Spleen (tissue), 11 donors: ENCODE data around the gene BMPER. TPM values are rescaled to one million over a fixed set of nuclear protein-coding genes. Genes with fewer than 3 reads are reported as not detected.

Experiments
- DNase-seq: peaks from one replicate; pipeline ENCODE4 v3.0.0-alpha.2; 2020
- H3K27ac ChIP-seq, 8 donors: fragments of 200-600 bp; sonication (generic) in 7 of 8; 1 replicate in 4 of 8; 2 replicates in 4 of 8; pipeline versions ENCODE4 v1.5.0 to v1.8.0; 2016 to 2021; ENCODE audit warnings: inconsistent platforms in 4 of 8, mild to moderate bottlenecking in 4 of 8, moderate library complexity in 1 of 8
- H3K27me3 ChIP-seq, 7 donors: fragments of 200-600 bp; sonication (generic) in 6 of 7; replicated peaks in 1 of 7; 1 replicate in 4 of 7; 2 replicates in 3 of 7; pipeline versions ENCODE4 v1.5.0 to v1.8.0; 2016 to 2021; ENCODE audit warnings: inconsistent platforms in 3 of 7, mild to moderate bottlenecking in 1 of 7
- H3K36me3 ChIP-seq, 6 donors: fragments of 200-600 bp; sonication (generic) in 5 of 6; 1 replicate in 4 of 6; 2 replicates in 2 of 6; pipeline versions ENCODE4 v1.5.0 to v1.8.0; 2016 to 2021; ENCODE audit warnings: inconsistent platforms in 2 of 6
- H3K4me1 ChIP-seq, 6 donors: fragments of 200-600 bp; sonication (generic) in 5 of 6; 1 replicate in 3 of 6; 2 replicates in 3 of 6; pipeline versions ENCODE4 v1.5.0 to v1.8.0; 2016 to 2021; ENCODE audit warnings: inconsistent platforms in 3 of 6
- H3K4me3 ChIP-seq, 8 donors: fragments of 200-600 bp; sonication (generic) in 7 of 8; 1 replicate in 4 of 8; 2 replicates in 4 of 8; pipeline versions ENCODE4 v1.5.0 to v1.8.0; 2016 to 2021; ENCODE audit warnings: inconsistent platforms in 4 of 8, mild to moderate bottlenecking in 4 of 8, moderate library complexity in 2 of 8
- H3K9me3 ChIP-seq, 8 donors: fragments of 200-600 bp; sonication (generic) in 7 of 8; 1 replicate in 4 of 8; 2 replicates in 4 of 8; pipeline versions ENCODE4 v1.5.0 to v1.8.0; 2016 to 2021; ENCODE audit warnings: inconsistent platforms in 4 of 8
- POLR2A ChIP-seq, 3 donors: fragments of 450-650 bp; IDR thresholded peaks; one replicate each; pipeline ENCODE4 v1.5.1; 2017; ENCODE audit warnings: antibody characterized with exemption in 3 of 3, mild to moderate bottlenecking in 1 of 3
- POLR2AphosphoS5 ChIP-seq, 3 donors: sonication (generic); formaldehyde crosslinking; IDR thresholded peaks; one replicate each; pipeline ENCODE4 v1.5.1; 2017; ENCODE audit warnings: antibody characterized with exemption in 3 of 3
- WGBS, 5 donors: extraction: QIAGEN DNeasy Blood & Tissue Kit in 3 of 5; methylation state at CpG; one replicate each; pipeline versions ENCODE4 v1.1.5 to v1.1.7; 2013 to 2018; 5-methylcytosine and 5-hydroxymethylcytosine counted together
- intact Hi-C: fragments of 100-400 bp; cut with DNase I; formaldehyde crosslinking; loops from one replicate; pipeline ENCODE4 v1.15.0; 2023; ENCODE audit warnings: low total_unique reads
- polyA plus RNA-seq, 3 donors: library from polyadenylated mRNA; stranded (reverse); fragments of 200-250 nt; gene quantifications; one replicate each; pipeline ENCODE4 v1.2.1, GENCODE V29; 2013
- total RNA-seq, 7 donors: library from RNA; depleted of rRNA in 3 of 7; stranded (reverse); fragments of >200 nt in 3 of 7; fragmentation: NEBNext Ultra II Directional in 4 of 7; extraction: Animal tissue kit (Norgen Biotek cat#: 25700) in 4 of 7; gene quantifications; one replicate each; pipeline versions ENCODE4 v1.1.0 to v1.2.1, GENCODE V29; 2016 to 2021
- TF ChIP-seq, protein P1 (sequence below), 11 experiments: fragments of 200-600 bp in 7 of 11; fragments of 450-650 bp in 4 of 11; sonication (generic) in 4 of 11; IDR thresholded peaks in 8 of 11; conservative IDR thresholded peaks in 3 of 11; 1 replicate in 7 of 11; 2 replicates in 4 of 11; pipeline versions ENCODE4 v1.4.0 to v1.8.0; 2016 to 2021; ENCODE audit warnings: antibody characterized with exemption in 11 of 11, inconsistent platforms in 4 of 11, mild to moderate bottlenecking in 1 of 11
- donor health status: healthy with polysubstance abuse.
- donor health status: DM: no; HTN: no; CAD: no; lungs with moderate emphysema.
- donor health status: DM: no; HTN: no; CAD: no.
- donor health status: Bipolar disorder and iron deficiency.
- donor health status: healthy.
- donor health status: DM: no; HTN: no; CAD: no.
- donor health status: DM: yes; HTN: yes; CAD: no.

BMPER gene
- total and polyA plus RNA-seq, 10 donors: 0.14 to 4.4 (median 2.1) TPM

DNA sequence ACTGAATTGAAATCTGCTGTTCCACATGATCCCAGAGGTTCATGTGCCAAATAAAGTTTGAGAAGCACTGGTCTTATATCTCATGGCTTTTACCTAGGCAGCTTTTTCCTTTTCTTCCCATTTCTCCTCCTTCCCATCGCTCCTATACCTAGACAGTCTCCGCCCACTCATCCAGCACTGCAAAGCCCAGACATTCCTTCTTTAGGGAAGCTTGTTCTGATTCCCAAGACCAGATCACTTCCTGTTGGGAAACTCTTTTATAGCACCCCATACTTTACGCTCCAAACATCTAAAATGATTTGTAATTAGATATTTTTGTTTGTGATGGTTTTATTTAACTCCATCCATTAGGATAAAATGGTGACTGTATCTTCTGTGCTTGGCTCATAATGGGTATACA lies 75.9 kb downstream of the BMPER start:
- 75 to 86% (median 78%) methylated on average over 3 of the region's 3 CpGs for WGBS, 5 donors
- no peak for TF ChIP-seq POLR2AphosphoS5 (IDR thresholded peaks at IDR 0.05)
- no peak for TF ChIP-seq POLR2A (IDR thresholded peaks at IDR 0.05)
- TF ChIP-seq, protein P1, sequence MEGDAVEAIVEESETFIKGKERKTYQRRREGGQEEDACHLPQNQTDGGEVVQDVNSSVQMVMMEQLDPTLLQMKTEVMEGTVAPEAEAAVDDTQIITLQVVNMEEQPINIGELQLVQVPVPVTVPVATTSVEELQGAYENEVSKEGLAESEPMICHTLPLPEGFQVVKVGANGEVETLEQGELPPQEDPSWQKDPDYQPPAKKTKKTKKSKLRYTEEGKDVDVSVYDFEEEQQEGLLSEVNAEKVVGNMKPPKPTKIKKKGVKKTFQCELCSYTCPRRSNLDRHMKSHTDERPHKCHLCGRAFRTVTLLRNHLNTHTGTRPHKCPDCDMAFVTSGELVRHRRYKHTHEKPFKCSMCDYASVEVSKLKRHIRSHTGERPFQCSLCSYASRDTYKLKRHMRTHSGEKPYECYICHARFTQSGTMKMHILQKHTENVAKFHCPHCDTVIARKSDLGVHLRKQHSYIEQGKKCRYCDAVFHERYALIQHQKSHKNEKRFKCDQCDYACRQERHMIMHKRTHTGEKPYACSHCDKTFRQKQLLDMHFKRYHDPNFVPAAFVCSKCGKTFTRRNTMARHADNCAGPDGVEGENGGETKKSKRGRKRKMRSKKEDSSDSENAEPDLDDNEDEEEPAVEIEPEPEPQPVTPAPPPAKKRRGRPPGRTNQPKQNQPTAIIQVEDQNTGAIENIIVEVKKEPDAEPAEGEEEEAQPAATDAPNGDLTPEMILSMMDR (IDR thresholded peaks at IDR 0.05 in 8 of 11, conservative IDR thresholded peaks at IDR 0.05 in 3 of 11): no peak
- no peak for DNase-seq
- Histone ChIP-seq H3K9me3 (no peaks in the 10 kb centered on the region), H3K4me3 (no peak overlapping the region), H3K27me3 (no peaks in the 10 kb centered on the region), H3K36me3 (no peaks in the 10 kb centered on the region), H3K4me1 (no peaks in the 10 kb centered on the region), H3K27ac (no peak overlapping the region)
- intact Hi-C loops: no loop called here

DNA sequence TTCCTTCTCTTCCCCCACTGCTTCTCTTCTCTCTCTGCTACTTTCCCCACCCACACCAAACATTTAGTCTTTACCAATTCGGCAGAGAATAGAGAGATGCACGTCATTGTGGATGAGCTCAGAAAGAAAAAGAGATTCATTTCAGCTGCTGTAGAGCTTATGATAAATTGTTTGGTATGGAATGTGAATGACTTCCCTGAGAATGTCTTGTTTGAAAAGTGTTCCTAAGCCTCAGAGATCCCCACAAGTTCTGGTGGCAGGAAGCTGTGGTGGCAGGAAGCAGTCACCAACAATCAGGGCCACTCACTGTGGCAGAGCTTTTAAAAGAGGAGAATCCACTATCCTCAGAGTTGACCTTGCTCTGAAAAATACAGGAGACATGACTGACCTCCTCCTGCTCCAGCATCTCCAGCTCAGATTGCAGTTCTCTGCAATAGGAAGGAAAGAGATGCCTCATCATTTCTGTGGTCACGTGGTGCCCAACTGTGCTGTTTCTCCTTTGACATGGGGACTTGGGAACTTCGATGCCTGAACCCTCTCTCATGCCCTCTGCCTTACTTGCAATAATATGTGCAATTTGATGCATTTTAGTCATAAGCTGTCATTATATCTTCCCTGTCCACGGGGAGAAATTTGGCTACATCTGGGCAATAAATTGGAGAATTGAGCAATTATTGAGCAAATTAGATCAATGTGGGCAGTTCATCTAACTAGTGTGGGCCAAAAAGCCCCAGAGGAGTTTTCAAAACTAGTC lies 76.5 kb downstream of the BMPER start:
- DNase-seq: no peak
- no peaks in the 10 kb centered on the region for H3K9me3 ChIP-seq
- no peaks in the 10 kb centered on the region for H3K4me1 ChIP-seq
- H3K27ac ChIP-seq: no peak overlapping the region
- no peaks in the 10 kb centered on the region for H3K36me3 ChIP-seq
- no peaks in the 10 kb centered on the region for H3K27me3 ChIP-seq
- TF ChIP-seq POLR2AphosphoS5 (IDR thresholded peaks at IDR 0.05) (no peak), POLR2A (IDR thresholded peaks at IDR 0.05) (no peak)
- TF ChIP-seq, protein P1 (IDR thresholded peaks at IDR 0.05 in 8 of 11, conservative IDR thresholded peaks at IDR 0.05 in 3 of 11): no peak
- no peak overlapping the region for H3K4me3 ChIP-seq
- 61 to 78% (median 71%) methylated on average over 5 of the region's 5 CpGs for WGBS, 5 donors
- intact Hi-C loops: no loop called here

DNA sequence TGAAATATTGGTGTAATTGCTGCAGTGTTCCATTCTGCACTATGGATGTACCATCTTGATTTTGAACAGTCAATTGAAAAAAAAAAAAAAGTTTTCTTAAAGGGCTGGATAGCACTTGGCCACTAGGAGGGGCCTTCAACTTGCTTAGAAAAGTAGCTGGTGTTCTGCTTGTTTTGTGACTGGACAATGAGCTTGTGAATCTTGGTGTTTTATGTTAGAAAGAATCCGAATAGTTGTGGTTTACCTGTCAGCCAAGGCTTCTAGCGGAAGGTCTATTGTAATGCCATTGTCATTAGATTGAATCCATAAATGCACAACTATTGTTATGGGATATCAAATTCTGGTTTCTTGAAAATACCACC lies 77.1 kb downstream of the BMPER start:
- Histone ChIP-seq H3K4me3 (no peak overlapping the region), H3K4me1 (no peaks in the 10 kb centered on the region), H3K9me3 (no peaks in the 10 kb centered on the region), H3K27ac (no peak overlapping the region), H3K36me3 (no peaks in the 10 kb centered on the region), H3K27me3 (no peaks in the 10 kb centered on the region)
- no peak for DNase-seq
- intact Hi-C loops: no loop called here
- 40 to 71% (median 64%) methylated on average over 2 of the region's 2 CpGs for WGBS, 5 donors
- TF ChIP-seq POLR2AphosphoS5 (IDR thresholded peaks at IDR 0.05) (no peak), POLR2A (IDR thresholded peaks at IDR 0.05) (no peak)
- TF ChIP-seq, protein P1 (IDR thresholded peaks at IDR 0.05 in 8 of 11, conservative IDR thresholded peaks at IDR 0.05 in 3 of 11): no peak

DNA sequence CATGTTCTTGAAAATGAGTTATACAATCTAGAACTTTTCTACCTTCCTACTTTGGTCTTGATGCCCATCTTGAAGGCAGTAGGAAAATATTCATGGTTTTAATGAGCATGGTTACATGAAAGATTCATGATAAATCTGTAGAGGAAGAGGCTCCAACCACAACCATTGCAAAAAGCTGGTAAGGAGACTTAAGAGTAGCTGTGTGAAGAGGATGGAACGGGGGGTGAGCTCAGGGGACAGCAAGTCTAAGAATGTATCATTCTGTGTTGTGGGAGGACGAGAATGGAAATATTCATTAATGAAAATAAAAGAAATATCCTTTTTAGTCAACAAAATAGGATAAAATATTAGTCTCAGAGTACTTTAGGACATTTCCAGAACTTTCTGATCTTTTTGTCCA lies 81.1 kb downstream of the BMPER start:
- 63 to 76% (median 69%) methylated on average over 2 of the region's 2 CpGs for WGBS, 5 donors
- intact Hi-C loops: no loop called here

More for the DNA sequence above, 81.1 kb downstream of the BMPER start:
- Histone ChIP-seq H3K9me3 (no peaks in the 10 kb centered on the region), H3K4me3 (no peak overlapping the region), H3K27ac (no peak overlapping the region), H3K27me3 (no peaks in the 10 kb centered on the region), H3K36me3 (no peaks in the 10 kb centered on the region), H3K4me1 (no peaks in the 10 kb centered on the region)
- no peak for TF ChIP-seq POLR2A (IDR thresholded peaks at IDR 0.05)
- no peak for TF ChIP-seq POLR2AphosphoS5 (IDR thresholded peaks at IDR 0.05)
- TF ChIP-seq, protein P1 (IDR thresholded peaks at IDR 0.05 in 8 of 11, conservative IDR thresholded peaks at IDR 0.05 in 3 of 11): no peak
- no peak for DNase-seq
